ENCODE results near the gene INTU.
"Not testable (repeated sequence)": the region's sequence is repeated elsewhere in the genome, so short reads cannot be mapped to it uniquely, and the experiment has no call there.

INTU gene

DNA sequence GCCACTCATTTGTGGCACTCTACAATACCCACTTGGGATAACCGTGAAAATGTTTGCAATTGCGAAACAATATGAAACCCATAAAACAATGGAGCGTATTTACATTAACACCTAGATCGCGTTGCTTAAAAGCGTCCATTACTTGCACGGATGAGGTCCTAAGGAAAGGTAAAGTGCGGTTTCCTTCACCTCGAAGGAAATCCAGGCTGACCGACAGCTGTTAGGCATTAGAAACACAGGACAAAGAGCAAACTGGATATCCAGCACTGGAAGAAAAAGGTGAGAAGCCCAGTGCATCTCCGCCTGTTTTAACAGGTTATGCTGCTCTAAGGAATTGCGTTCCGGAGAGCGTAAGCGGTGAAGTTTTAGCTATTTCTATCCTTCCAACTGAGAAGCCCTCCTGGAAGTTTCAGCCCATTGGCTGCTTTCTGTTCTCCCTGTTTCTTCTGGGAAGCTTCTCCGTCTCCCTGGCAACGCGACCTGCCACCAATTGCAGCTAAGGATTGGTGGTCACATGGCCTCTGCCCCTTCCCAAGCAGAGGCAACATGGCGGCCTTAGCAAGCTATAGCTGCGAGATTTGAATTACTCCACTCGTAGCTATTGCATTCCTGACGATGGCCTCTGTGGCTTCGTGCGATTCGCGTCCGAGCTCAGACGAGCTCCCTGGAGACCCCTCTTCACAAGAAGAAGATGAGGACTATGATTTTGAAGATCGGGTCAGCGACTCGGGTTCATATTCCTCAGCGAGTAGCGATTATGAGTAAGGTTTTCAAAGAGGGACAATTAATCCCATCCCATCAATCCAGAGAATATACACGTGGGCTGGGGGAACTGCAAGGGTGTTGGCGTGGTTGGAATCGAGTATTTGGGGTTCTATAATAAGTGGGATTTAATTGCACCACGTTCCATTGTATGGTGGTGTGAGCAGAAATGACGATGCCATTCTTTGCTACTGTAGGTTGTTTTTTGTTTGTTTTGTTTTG is at the start of gene INTU:
Gene INTU (plus strand): TSS at position 538 of the 984 bp plus-strand sequence. CDS start 78 bp downstream, at position 616.
- peak within 1 kb of the TSS; percentile 74 for H3K27ac ChIP-seq
- no peak for TF ChIP-seq ZFX (IDR thresholded peaks at IDR 0.05)
- TF ChIP-seq, protein P1, sequence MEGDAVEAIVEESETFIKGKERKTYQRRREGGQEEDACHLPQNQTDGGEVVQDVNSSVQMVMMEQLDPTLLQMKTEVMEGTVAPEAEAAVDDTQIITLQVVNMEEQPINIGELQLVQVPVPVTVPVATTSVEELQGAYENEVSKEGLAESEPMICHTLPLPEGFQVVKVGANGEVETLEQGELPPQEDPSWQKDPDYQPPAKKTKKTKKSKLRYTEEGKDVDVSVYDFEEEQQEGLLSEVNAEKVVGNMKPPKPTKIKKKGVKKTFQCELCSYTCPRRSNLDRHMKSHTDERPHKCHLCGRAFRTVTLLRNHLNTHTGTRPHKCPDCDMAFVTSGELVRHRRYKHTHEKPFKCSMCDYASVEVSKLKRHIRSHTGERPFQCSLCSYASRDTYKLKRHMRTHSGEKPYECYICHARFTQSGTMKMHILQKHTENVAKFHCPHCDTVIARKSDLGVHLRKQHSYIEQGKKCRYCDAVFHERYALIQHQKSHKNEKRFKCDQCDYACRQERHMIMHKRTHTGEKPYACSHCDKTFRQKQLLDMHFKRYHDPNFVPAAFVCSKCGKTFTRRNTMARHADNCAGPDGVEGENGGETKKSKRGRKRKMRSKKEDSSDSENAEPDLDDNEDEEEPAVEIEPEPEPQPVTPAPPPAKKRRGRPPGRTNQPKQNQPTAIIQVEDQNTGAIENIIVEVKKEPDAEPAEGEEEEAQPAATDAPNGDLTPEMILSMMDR (conservative IDR thresholded peaks at IDR 0.05): no peak

DNA sequence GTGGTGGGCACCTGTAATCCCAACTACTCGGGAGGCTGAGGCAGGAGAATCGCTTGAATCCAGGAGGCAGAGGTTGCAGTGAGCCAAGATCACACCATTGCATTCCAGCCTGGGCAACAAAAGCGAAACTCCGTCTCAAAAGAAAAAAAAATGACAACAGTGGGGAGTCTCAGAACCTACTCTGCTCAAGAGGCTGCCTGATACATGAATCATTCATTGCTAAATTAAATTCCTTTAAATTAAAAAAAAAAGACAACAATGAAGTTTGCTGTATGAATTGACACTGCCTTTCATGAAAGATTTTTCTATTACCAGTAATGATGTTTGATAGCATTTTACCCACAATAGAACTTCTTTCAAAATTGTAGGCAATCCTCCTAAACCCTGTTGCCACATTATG is 46.3 kb upstream of the INTU start:
- not testable (repeated sequence) for H3K27ac ChIP-seq

DNA sequence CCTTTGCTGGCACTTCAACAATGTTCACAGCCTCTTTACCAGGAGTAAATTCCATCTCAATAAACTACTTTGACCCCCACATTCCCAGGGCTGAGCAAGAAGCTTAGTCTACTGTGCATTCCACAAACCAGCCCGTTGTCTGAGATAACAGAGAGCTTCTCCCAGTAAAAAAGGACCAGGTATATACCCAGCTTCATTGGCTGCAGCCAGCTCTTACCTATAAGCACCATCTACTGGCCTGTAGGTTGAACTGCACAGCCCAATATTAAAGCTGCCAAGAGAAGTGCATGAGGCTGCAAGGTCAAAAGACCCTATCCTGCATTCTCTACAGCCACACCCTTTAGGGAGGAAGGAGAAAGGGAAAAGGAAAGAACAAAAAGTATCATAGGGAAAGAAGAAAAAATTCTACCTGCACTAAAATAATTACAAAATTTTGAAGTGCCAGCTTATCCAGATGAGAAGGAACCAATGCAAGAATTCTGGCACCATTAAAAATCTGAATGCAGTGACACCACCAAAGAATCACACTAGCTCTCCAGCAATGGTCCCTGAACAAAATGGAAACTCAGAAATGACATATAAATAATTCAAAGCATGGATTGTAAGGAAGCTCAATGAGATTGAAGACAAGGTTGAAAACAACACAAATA is 45.7 kb upstream of the INTU start:
- no peak overlapping the region for H3K27ac ChIP-seq
- TF ChIP-seq, protein P1 (conservative IDR thresholded peaks at IDR 0.05): peak; percentile 87
- no peak for TF ChIP-seq ZFX (IDR thresholded peaks at IDR 0.05)

DNA sequence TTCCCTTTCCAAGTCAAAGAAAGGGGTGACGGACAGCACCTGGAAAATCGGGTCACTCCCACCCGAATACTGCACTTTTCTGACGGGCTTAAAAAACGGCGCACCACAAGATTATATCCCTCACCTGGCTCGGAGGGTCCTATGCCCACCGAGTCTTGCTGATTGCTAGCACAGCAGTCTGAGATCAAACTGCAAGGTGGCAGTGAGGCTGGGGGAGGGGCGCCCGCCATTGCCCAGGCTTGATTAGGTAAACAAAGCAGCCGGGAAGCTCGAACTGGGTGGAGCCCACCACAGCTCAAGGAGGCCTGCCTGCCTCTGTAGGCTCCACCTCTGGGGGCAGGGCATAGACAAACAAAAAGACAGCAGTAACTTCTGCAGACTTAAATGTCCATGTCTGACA is 43.6 kb upstream of the INTU start:
- not testable (repeated sequence) for H3K27ac ChIP-seq

DNA sequence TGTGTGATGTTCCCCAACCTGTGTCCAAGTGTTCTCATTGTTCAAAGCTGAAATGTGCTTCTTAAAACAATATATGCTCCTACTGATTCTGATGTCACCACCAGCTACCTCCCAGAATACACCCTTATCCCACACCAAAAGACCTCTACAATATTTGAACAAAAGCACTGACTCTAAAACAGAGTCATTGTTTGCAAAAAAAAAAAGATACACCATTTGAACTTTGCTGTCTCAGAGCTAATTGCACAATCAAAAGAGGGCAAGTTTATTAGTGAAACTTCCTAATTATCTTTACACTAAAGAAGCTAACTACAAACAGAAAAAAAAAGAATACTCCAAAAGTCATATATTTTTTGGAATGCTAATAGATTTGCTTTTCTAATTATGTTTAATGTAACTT is 34.1 kb upstream of the INTU start:
- TF ChIP-seq ZFX (IDR thresholded peaks at IDR 0.05): no peak
- TF ChIP-seq, protein P1 (conservative IDR thresholded peaks at IDR 0.05): no peak
- no peak overlapping the region for H3K27ac ChIP-seq

DNA sequence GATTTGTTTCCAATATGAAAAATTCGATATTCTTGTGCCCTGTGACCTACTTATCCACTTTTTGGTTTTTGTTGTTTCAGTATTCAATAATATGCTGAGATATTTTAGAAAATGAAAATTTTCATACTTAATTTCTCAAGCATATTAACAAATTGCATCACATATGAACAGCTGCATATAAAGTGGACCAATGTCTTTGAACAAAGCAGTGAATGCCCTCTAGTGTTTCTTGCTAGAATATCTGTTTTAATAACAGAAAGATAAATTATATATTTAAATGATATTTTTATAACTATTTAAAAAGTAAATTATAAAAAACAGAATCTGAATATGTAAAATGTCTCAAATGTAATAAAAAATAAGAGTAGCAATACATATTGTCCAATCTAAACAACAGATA is 31.7 kb upstream of the INTU start:
- TF ChIP-seq, protein P1 (conservative IDR thresholded peaks at IDR 0.05): peak; percentile 51
- no peak for TF ChIP-seq ZFX (IDR thresholded peaks at IDR 0.05)
- no peak overlapping the region for H3K27ac ChIP-seq

DNA sequence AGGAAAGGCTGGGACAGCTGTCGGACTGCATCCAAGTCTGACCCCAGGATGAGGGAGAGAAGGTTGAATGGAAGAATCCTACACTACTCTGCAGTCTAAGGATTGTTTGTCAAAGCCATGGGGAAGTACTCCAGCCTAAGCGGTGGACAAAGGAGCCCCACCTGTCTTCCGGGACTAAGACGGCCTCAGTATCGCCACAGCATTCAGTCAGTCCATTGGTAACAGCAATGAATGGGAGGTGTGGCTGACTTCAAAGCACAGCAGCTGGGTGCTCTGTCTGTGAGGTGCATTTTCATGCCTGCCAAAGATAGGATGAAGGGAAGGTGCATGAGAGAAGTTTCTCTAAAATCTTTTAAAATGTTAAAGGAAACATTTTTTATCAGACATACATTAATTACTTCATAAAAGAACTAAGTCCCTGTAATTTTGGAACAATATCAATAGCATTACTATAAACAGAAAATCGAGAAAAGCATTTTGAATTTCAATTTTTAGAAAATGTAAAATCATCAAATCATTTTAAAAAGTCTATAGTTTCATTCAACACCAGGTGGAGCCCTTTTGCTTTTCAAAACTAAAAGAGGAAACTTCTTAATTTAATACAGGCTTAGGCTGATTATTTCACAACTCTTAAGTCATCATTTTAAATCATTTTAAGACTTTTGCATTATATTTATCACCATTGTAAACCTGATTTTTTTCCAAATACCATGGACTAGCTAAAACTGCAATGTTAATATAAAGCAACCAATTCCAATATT is 27.6 kb upstream of the INTU start:
- H3K27ac ChIP-seq: no peak overlapping the region
- TF ChIP-seq, protein P1 (conservative IDR thresholded peaks at IDR 0.05): peak; percentile 60
- no peak for TF ChIP-seq ZFX (IDR thresholded peaks at IDR 0.05)

DNA sequence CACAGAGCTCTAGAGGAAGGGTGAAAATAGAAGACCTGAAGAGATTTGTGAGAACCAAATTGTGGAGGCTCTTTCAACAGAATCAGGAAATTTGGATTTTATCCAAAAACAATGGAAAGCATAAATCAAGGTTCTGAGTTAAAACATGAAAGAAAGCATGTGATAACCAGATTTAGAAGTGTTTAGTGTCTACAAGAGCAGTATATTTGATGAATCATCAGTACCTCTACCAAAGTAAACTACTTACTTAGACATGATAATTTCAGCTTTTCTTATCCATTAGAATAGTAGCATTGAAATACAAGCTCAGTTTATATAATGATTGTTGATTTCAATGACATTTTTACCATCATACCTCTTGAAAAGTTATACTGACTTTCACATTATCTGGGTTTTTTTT is 25.9 kb upstream of the INTU start:
- no peak overlapping the region for H3K27ac ChIP-seq
- TF ChIP-seq, protein P1 (conservative IDR thresholded peaks at IDR 0.05): no peak
- no peak for TF ChIP-seq ZFX (IDR thresholded peaks at IDR 0.05)

Measured in C4-2B (cell line).